Measurements from ENCODE around the gene ENTHD1. TPM values are rescaled to one million over a fixed set of nuclear protein-coding genes. Genes with fewer than 3 reads are reported as not detected.
"Not testable (repeated sequence)": the region's sequence is repeated elsewhere in the genome, so short reads cannot be mapped to it uniquely, and the experiment has no call there.

Gene ENTHD1
- total RNA-seq, 1 donor from 2014 or later: not detected

DNA sequence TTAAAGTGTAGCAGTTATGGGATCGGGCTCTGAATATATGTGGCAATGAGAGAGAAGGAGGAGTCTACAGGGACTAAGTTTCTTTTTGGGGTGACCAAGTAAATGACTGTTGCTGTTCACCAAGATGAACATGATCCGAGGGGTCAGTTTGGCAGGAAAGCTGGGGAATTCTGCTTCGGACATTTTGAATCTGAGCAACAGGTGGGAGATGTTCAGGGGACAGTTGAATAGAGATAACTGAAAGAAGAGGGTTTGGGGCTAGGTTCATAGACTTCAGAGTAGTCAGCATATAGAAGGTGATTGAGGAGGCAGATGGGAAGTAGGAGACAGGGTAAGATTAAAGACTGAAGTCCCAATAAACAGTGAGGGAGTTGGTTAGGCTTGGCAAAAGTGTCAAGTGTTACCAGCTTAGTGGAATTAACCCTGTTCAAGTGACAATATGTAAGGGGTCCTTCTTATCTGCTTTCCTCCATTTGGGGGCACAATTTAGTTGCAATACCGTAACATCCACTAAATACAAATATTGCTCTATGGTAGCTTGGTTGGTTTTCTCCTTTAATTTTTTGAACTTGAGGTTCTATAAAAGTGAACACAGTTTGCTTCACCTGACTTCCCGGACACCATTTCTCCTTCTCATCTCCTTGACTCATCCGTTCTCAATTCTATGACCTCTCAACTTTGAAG, 2.9 kb upstream of the ENTHD1 start:
- no peak for DNase-seq

DNA sequence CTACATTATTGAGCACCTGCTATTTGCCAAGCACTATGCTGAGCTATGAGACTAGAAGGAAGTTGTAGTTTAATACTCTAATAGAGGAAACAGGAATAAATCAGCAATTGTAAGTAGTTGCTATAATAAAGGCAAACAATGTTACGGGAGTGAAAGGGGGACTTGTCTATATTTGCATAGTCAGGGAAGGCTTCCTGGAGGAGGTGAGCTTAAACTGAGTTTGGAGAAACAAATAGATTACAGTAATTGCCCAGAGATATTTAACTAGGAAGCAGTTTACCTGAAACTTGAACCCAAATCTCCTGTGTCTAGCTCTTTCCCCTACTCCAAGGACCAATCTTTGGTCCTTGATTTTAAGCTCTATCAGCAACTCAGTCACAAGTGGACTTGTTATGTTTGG, 2.1 kb upstream of the ENTHD1 start:
- no peak for DNase-seq

- DNase-seq: no peak
Measured at GRCh38 chr22:39894554-39895092, 1.1 kb upstream of the ENTHD1 start.

DNA sequence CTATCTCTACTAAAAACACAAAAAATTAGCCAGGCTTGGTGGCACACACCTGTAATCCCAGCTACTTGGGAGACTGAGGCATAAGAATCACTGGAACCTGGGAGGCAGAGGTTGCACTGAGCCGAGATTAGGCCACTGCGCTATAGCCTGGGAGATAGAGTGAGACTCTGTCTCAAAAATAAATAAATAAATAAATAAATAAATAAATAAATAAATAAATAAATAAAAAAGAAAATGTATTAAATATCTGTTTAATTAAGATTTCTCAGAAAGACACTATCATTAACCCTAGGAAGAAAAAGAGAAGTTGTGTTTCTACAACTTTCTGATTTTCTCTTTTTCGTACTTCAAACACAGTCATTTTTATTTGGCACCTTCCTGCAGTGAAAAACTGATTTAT, 3.6 kb downstream of the ENTHD1 start:
- not testable (repeated sequence) for DNase-seq

- DNase-seq: no peak
Measured at GRCh38 chr22:39883057-39883456, 10.5 kb downstream of the ENTHD1 start.

DNA sequence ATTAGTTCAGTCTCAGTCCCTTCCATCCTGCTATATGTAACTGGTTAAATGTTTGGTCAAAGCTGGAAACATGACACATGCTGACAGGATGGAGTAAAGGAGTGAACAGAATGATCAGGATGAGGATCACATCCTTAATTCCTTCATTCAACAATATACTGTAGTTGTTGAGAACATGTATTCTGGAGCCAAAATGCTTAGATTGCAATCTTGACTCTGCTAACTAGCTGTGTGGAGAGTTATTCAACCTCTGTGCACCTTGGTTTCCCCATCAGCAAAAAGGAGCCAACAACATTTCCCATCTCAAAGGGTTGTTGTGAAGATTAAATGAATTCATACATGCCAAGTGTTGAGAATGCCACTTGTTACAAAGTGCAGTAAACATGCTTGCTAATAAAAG, 12.8 kb downstream of the ENTHD1 start:
- no peak for DNase-seq

DNA sequence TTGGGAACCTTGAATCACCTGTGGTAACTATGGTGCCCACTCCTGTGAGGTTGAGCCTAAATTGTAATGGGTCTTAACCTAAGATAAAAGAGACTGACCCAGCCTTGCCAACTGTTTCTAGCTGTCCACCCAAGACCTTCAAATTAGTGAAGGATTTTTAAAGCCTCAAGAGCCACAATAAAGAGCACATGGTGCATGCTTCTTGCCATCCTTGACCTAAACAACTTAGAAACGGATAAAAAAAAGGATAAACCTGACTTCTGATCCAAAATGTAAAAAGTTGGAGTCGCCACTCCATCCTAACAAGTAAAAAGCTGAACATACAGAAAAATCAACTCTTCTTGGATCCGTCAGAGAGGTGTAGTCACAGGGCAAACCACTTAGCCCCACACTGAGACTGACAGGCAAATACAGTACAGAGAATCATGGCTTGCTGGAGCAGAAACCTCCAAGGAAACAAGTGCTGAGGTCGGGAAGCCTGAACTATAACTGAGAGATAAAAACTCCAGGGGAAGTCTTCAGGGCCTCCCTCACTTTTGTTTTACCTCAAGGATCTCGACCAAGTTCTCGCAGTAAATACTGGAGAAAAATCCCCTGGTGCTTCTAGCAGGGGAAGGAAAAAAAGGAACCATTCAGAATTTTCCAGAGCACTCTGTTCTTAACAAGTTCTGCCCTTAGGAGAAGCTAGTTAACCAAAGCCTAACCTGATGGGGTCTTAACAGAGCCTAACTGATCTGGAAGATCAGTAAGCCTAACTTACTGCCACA, 16.3 kb downstream of the ENTHD1 start:
- DNase-seq: no peak

DNA sequence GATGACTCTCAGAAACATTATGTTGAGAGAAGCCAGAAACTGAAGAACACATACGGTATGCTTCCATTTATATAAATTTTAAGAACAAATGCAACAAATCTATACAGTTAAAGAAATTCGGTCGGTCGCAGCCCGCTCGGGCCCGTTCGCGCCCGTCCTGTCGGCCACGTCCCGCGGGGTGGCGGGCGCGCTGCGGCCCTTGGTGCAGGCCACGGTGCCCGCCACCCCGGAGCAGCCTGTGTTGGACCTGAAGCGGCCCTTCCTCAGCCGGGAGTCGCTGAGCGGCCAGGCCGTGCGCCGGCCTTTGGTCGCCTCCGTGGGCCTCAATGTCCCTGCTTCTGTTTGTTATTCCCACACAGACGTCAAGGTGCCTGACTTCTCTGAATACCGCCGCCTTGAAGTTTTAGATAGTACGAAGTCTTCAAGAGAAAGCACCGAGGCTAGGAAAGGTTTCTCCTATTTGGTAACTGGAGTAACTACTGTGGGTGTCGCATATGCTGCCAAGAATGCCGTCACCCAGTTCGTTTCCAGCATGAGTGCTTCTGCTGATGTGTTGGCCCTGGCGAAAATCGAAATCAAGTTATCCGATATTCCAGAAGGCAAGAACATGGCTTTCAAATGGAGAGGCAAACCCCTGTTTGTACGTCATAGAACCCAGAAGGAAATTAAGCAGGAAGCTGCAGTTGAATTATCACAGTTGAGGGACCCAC, 18.2 kb downstream of the ENTHD1 start:
- not testable (repeated sequence) for DNase-seq

DNA sequence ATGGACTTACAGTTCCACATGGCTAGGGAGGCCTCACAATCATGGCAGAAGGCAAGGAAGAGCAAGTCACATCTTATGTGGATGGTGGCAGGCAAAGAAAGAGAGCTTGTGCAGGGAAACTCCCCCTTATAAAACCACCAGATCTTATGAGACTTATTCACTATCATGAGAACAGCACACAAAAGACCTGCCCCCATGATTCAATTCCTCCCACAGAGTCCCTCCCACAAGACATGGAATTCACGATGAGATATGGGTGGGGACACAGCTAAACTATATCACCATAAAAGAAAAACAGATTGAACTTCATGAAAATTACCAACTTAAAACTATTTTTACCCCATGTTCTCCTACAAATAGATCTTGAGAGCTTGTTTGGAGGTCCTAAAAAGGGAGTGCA, 19.6 kb downstream of the ENTHD1 start:
- DNase-seq: no peak

DNA sequence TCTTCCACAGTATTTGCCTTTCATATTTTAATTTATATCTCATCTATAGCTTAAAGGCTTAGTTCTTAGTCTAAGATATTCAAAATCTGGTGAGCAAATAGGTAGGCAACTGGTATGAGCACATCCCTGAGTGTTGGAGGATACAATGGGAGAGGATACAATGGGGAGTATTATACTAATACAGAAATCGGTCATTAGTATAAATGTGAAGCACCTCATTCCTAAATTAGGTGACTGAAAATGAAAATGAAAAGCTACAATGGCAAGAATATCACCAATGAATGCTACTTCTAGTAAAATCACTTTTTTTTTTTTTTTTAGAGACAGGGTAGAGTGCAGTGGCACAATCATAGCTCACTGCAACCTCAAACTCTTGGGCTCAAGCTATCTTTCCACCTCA, 21.0 kb downstream of the ENTHD1 start:
- DNase-seq: no peak

DNA sequence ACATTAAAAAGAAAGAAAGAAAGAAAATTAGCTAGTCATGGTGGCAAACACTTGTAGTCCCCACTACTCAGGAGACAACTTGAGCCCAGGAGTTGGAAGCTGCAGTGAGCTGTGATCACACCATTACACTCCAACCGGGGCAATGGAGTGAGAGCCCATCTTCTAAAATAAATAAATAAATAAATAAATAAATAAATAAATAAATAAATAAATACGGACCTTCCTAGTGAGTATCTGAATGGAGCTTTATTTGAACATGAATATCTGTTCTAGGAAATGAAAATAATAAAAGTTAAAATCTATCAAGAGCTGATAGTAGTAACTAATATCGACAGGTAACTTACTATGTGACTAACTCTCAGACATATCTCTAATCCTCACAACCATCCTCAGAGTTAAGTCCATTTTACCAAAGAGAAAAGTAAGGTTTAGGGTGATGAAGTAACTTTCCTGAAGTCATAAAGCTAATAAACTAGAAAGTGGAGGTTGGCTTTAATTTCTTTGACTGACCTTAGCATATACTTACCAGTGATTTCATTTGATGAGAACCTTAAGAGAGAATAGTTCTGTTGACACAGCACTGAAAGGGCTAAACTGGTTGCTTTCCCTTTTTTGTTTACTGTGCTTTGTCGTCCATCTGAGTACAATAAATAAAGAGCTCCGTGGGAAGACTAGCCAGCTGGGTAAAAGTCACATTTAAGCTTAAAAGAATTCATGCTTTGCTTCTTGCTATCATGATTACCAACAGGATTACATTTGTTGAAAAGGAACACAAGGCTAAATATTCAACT, 22.4 kb downstream of the ENTHD1 start:
- no peak for DNase-seq

- DNase-seq: not testable (repeated sequence)
Measured at GRCh38 chr22:39869797-39870196, 23.8 kb downstream of the ENTHD1 start.

GRCh38 chr22:39868741-39869140, 24.8 kb downstream of the ENTHD1 start:
- DNase-seq: no peak

DNA sequence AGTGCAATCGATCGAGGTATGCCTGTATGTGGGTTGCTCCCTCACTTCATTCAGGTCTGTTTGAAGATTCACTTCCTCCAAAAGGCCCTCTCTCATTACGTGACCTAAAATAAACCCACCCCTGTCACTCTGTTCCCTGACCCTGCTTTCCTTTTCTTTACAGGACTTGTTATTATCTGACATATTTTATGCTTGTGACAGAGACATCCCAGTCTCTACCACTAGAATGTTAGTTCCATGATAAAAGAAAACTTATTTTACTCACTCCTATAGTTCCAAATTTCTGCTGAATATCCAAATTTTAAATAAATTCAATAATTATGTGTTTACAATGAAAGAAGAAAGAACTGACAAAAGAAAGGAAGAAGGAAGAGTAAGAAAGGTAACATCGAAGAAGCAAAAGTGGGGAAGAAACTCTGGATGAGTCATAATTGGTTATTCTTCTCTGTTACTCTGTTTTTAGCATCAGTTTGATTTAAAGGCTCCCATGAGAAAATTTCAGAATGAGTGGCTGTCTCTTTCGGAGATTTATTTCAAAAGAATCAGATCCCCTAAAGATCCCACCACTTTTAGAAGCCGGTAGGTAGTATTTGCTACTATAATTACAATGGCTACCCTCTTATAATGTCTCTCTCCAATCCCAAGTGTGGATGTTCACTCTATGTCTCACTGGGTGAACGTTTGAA, 33.5 kb downstream of the ENTHD1 start:
- no peak for DNase-seq

- no peak for DNase-seq
Measured at GRCh38 chr22:39856588-39856987, 37.0 kb downstream of the ENTHD1 start.

DNA sequence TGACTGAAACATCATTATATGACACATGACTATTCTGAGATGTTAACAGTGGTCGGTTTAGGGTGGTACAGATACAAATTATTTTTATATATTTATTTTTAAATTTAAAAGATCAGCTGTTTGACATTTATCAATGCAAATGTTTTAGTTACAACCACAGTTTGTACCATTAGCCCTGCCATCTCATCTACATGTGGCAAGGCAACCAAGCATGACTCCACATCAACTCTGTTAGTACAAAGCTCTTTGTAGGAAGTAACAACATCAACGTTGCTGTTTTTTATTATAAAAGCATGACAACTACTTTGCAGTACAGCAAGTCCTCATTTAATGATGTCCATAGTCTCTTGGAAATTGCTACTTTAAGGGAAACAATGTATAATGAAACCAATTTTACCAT, 40.8 kb downstream of the ENTHD1 start:
- no peak for DNase-seq

GRCh38 chr22:39851606-39852315, 41.8 kb downstream of the ENTHD1 start:
- no peak for DNase-seq

- DNase-seq: no peak
Measured at GRCh38 chr22:39847477-39847876, 46.1 kb downstream of the ENTHD1 start.

DNA sequence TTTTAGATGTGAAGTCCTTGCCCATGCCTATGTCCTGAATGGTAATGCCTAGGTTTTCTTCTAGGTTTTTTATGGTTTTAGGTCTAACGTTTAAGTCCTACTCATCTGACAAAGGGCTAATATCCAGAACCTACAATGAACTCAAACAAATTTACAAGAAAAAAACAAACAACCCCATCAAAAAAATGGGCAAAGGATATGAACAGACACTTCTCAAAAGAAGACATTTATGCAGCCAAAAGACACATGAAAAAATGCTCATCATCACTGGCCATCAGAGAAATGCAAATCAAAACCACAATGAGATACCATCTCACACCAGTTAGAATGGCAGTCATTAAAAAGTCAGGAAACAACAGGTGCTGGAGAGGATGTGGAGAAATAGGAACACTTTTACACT, 47.0 kb downstream of the ENTHD1 start:
- DNase-seq: not testable (repeated sequence)

GRCh38 chr22:39845529-39845928, 48.0 kb downstream of the ENTHD1 start:
- DNase-seq: no peak

DNA sequence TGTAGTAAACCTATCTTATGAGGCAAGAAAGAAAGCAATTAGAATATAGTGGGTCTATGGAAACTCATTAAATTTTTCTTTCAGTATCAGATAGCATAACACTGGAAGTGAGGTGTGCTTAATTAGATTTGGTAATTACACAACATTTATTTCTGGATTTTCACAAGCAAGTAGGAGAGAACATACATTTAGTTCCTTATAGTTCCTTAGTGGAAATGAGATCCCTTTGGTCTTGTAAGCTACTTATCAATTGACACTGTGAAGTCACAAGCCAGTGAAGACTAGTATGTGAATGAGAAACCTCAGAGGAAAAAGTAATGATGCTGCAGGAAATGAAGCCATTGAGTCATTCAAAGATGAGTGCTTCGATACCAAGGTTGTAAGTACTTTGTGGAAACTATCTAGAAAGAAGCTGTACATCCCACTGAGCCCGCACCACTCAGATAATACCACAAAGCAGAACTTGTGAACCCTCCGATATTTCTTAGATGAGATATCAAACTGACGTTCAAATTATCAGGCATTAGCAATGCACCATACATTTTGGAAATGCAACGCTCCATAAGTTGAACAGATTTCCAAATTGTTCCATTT, 53.5 kb downstream of the ENTHD1 start:
- DNase-seq: no peak

Data from dermis blood vessel endothelial cell (primary cell).